ENCODE data around the gene CRYBB3. TPM values are rescaled to one million over a fixed set of nuclear protein-coding genes. Genes with fewer than 3 reads are reported as not detected.
"Not testable (repeated sequence)": the region's sequence is repeated elsewhere in the genome, so short reads cannot be mapped to it uniquely, and the experiment has no call there.

The CRYBB3 gene
- total RNA-seq, 1 experiment from 2014 or later, result not detected

DNA sequence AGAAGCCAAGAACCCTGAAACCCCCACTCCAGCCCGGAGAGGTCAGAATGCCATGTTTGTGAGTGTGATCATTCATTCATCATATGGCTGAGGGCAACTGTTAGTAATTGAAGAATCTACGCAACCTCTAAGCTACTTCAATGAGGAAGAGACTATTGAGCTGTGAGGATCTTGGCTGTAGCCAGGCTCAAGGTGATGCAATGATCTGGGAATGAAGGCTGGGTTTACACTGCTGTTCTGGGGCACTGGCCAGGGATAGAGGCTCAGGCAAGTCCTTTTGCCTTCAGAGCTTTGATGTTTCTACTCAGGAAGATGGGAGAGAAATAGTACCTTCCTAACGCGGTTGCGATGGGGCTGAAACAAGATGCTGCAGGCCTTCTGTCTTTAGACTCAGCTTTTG lies 32.6 kb downstream of the CRYBB3 start:
- ChIA-PET POLR2A (interaction anchor here (0.7 kb wide), 1 partner anchor 155 kb away, joined by 3 read pairs; no protein-coding TSS in a partner anchor), CTCF (interaction anchor here (0.6 to 1.0 kb wide), 3 partner anchors 20 to 133 kb away, joined by 3 to 4 read pairs (median 3); no protein-coding TSS in a partner anchor)
- Histone ChIP-seq H3K9me3 (no peaks in the 10 kb centered on the region), H3K4me1 (no peaks in the 10 kb centered on the region), H3K27me3 (replicated peaks; ENCODE audit: control insufficient read depth, insufficient read depth, low read length) (no peaks in the 10 kb centered on the region), H3K4me3 (ENCODE audit: low read depth, low read length) (no peak overlapping the region), H3K36me3 (ENCODE audit: control insufficient read depth, insufficient read depth, low read length) (no peaks in the 10 kb centered on the region)
- TF ChIP-seq, protein P1, sequence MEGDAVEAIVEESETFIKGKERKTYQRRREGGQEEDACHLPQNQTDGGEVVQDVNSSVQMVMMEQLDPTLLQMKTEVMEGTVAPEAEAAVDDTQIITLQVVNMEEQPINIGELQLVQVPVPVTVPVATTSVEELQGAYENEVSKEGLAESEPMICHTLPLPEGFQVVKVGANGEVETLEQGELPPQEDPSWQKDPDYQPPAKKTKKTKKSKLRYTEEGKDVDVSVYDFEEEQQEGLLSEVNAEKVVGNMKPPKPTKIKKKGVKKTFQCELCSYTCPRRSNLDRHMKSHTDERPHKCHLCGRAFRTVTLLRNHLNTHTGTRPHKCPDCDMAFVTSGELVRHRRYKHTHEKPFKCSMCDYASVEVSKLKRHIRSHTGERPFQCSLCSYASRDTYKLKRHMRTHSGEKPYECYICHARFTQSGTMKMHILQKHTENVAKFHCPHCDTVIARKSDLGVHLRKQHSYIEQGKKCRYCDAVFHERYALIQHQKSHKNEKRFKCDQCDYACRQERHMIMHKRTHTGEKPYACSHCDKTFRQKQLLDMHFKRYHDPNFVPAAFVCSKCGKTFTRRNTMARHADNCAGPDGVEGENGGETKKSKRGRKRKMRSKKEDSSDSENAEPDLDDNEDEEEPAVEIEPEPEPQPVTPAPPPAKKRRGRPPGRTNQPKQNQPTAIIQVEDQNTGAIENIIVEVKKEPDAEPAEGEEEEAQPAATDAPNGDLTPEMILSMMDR (IDR thresholded peaks at IDR 0.05; ENCODE audit: insufficient read depth in 1 of 2, low read depth in 1 of 2, low read length in 1 of 2, severe bottlenecking in 1 of 2, unreplicated experiment in 1 of 2), result no peak
- H3K4me1 Mint-ChIP-seq (ENCODE audit: low read depth, unreplicated experiment), result no peaks in the 10 kb centered on the region
- H3K27me3 Mint-ChIP-seq (ENCODE audit: insufficient read depth, unreplicated experiment), result peaks cover 10% of the 10 kb centered on the region
- no peak overlapping the region for H3K27ac Mint-ChIP-seq (ENCODE audit: unreplicated experiment)
- no peaks in the 10 kb centered on the region for H3K9me3 Mint-ChIP-seq (ENCODE audit: unreplicated experiment)
- H3K36me3 Mint-ChIP-seq (ENCODE audit: insufficient read depth, unreplicated experiment), result no peaks in the 10 kb centered on the region
- BruUV-seq (replicated peaks), result no TSS peak
- DNase-seq, result no peak
- no peak overlapping the region for H3K4me3 Mint-ChIP-seq (ENCODE audit: unreplicated experiment)
- intact Hi-C loops (cut with micrococcal nuclease; ENCODE audit: unreplicated experiment), result no loop called here

- H3K36me3 ChIP-seq (ENCODE audit: control insufficient read depth, insufficient read depth, low read length); H3K4me3 Mint-ChIP-seq (ENCODE audit: unreplicated experiment); H3K27ac Mint-ChIP-seq (ENCODE audit: unreplicated experiment); CTCF ChIA-PET; H3K9me3 ChIP-seq; intact Hi-C loops (cut with micrococcal nuclease; ENCODE audit: unreplicated experiment); POLR2A ChIA-PET; H3K9me3 Mint-ChIP-seq (ENCODE audit: unreplicated experiment); H3K36me3 Mint-ChIP-seq (ENCODE audit: insufficient read depth, unreplicated experiment); DNase-seq; H3K27me3 ChIP-seq (replicated peaks; ENCODE audit: control insufficient read depth, insufficient read depth, low read length); H3K4me1 ChIP-seq; BruUV-seq (replicated peaks); H3K4me1 Mint-ChIP-seq (ENCODE audit: low read depth, unreplicated experiment); H3K4me3 ChIP-seq (ENCODE audit: low read depth, low read length): not testable (repeated sequence)
- H3K27me3 Mint-ChIP-seq (ENCODE audit: insufficient read depth, unreplicated experiment), result peaks cover 12% of the 10 kb centered on the region
Measured at GRCh38 chr22:25233706-25234105, 34.0 kb downstream of the CRYBB3 start.

GRCh38 chr22:25235547-25236290 lies 36.1 kb downstream of the CRYBB3 start:
- peak; percentile 89 to 92 for DNase-seq
- ChIA-PET POLR2A (no interaction called here), CTCF (interaction anchor here (0.6 to 1.3 kb wide), 2 partner anchors 33 to 106 kb away, joined by 3 to 4 read pairs; no protein-coding TSS in a partner anchor)
- H3K27me3 ChIP-seq (replicated peaks; ENCODE audit: control insufficient read depth, insufficient read depth, low read length), result no peaks in the 10 kb centered on the region
- peak overlapping the region; percentile 44 for H3K4me3 Mint-ChIP-seq (ENCODE audit: unreplicated experiment)
- TF ChIP-seq, protein P1 (IDR thresholded peaks at IDR 0.05; ENCODE audit: insufficient read depth in 1 of 2, low read depth in 1 of 2, low read length in 1 of 2, severe bottlenecking in 1 of 2, unreplicated experiment in 1 of 2), result peak; percentile 79 to 95
- H3K36me3 Mint-ChIP-seq (ENCODE audit: insufficient read depth, unreplicated experiment), result no peaks in the 10 kb centered on the region
- no peaks in the 10 kb centered on the region for H3K36me3 ChIP-seq (ENCODE audit: control insufficient read depth, insufficient read depth, low read length)
- peak overlapping the region; percentile 18 for H3K4me3 ChIP-seq (ENCODE audit: low read depth, low read length)
- H3K4me1 ChIP-seq, result no peaks in the 10 kb centered on the region
- BruUV-seq (replicated peaks), result no TSS peak
- no peaks in the 10 kb centered on the region for H3K4me1 Mint-ChIP-seq (ENCODE audit: low read depth, unreplicated experiment)
- H3K27me3 Mint-ChIP-seq (ENCODE audit: insufficient read depth, unreplicated experiment), result peaks cover 11% of the 10 kb centered on the region
- H3K9me3 Mint-ChIP-seq (ENCODE audit: unreplicated experiment), result no peaks in the 10 kb centered on the region
- H3K27ac Mint-ChIP-seq (ENCODE audit: unreplicated experiment), result no peak overlapping the region
- intact Hi-C loops (cut with micrococcal nuclease; ENCODE audit: unreplicated experiment), result loop anchor here (2.0 to 5.0 kb wide), 2 partner anchors 99 to 537 kb away; no protein-coding TSS in a partner anchor
- no peaks in the 10 kb centered on the region for H3K9me3 ChIP-seq
